ENCODE measurements around the gene SLC2A6. TPM values are rescaled to one million over a fixed set of nuclear protein-coding genes. Genes with fewer than 3 reads are reported as not detected.
"Not testable (repeated sequence)": the region's sequence is repeated elsewhere in the genome, so short reads cannot be mapped to it uniquely, and the experiment has no call there.

Gene SLC2A6
- total RNA-seq, 1 experiment from 2014 or later = 18.7 TPM

GRCh38 chr9:133452562-133452961 lies 26.3 kb downstream of the SLC2A6 start:
- Histone ChIP-seq H3K27me3 (ENCODE audit: insufficient read depth, low read length) (no peaks in the 10 kb centered on the region), H2AK5ac (ENCODE audit: insufficient read length, low read length) (no peak overlapping the region), H3K9me3 (ENCODE audit: control insufficient read depth, low read depth, low read length) (no peaks in the 10 kb centered on the region), H3K79me2 (ENCODE audit: insufficient read depth, low read length) (no peaks in the 10 kb centered on the region), H3K79me1 (ENCODE audit: insufficient read depth, low read depth, low read length, poor library complexity, severe bottlenecking) (no peaks in the 10 kb centered on the region), H3K23me2 (ENCODE audit: insufficient read length, low read depth, low read length, poor library complexity, severe bottlenecking) (no peaks in the 10 kb centered on the region), H4K20me1 (ENCODE audit: control insufficient read depth, insufficient read depth, insufficient read length) (no peaks in the 10 kb centered on the region), H3K4ac (ENCODE audit: low read depth, low read length) (no peak overlapping the region), H4K5ac (ENCODE audit: insufficient read length, low read depth, low read length) (no peak overlapping the region), H2BK12ac (ENCODE audit: insufficient read length, low read depth, low read length) (no peak overlapping the region), H2AFZ (ENCODE audit: low read length) (no peak overlapping the region), H3K9ac (ENCODE audit: extremely low read depth, insufficient read length, low read length) (no peak overlapping the region), H3K23ac (ENCODE audit: insufficient read length, low read depth, low read length) (no peak overlapping the region), H3K14ac (ENCODE audit: insufficient read depth, low read length) (no peak overlapping the region), H2BK120ac (ENCODE audit: low read depth, low read length, poor library complexity, severe bottlenecking) (no peak overlapping the region), H3K4me1 (ENCODE audit: insufficient read depth, low read length) (no peaks in the 10 kb centered on the region; the same call in 1 of the 2 replicates), H3K27ac (ENCODE audit: insufficient read length, low read depth, low read length) (no peak overlapping the region), H4K91ac (ENCODE audit: insufficient read length, low read depth, low read length) (no peak overlapping the region), H2BK20ac (ENCODE audit: low read depth, low read length, poor library complexity, severe bottlenecking) (no peak overlapping the region), H3K56ac (ENCODE audit: insufficient read length, low read depth, low read length) (no peak overlapping the region), H4K8ac (replicated peaks; ENCODE audit: insufficient read length, low read depth, low read length) (no peak overlapping the region), H2BK15ac (ENCODE audit: low read depth, low read length) (no peak overlapping the region), H2BK5ac (ENCODE audit: insufficient read length, low read length) (no peak overlapping the region), H3K18ac (ENCODE audit: insufficient read length, low read depth, low read length) (no peak overlapping the region), H3T11ph (ENCODE audit: low read length) (no peak overlapping the region), H3K4me2 (ENCODE audit: insufficient read depth, insufficient read length, low read length) (no peak overlapping the region)
- no CpG with 5 or more reads among the region's 7 CpGs for WGBS (ENCODE audit: extremely low coverage, insufficient read length, low lambda C conversion rate)
- no peak overlapping the region for H3K27ac Mint-ChIP-seq
- H3K4me1 Mint-ChIP-seq = peaks cover 2 to 6% of the 10 kb centered on the region in 2 experiments; a peak in 1 of 4 replicates
- H3K36me3 Mint-ChIP-seq (ENCODE audit: insufficient read depth in 1 of 3, low read depth in 3 of 3) = no peaks in the 10 kb centered on the region
- no peak for DNase-seq
- TF ChIP-seq CTCF (conservative IDR thresholded peaks at IDR 0.05) = no peak
- no peak overlapping the region for H3K4me3 Mint-ChIP-seq
- H3K27me3 Mint-ChIP-seq (ENCODE audit: low read depth) = peaks cover 1% of the 10 kb centered on the region
- no peaks in the 10 kb centered on the region for H3K9me3 Mint-ChIP-seq

- H3K4me1 Mint-ChIP-seq; H3K9ac ChIP-seq (ENCODE audit: extremely low read depth, insufficient read length, low read length); H2BK15ac ChIP-seq (ENCODE audit: low read depth, low read length); H3K79me2 ChIP-seq (ENCODE audit: insufficient read depth, low read length); H4K20me1 ChIP-seq (ENCODE audit: control insufficient read depth, insufficient read depth, insufficient read length); H4K91ac ChIP-seq (ENCODE audit: insufficient read length, low read depth, low read length); H2BK120ac ChIP-seq (ENCODE audit: low read depth, low read length, poor library complexity, severe bottlenecking); H3K9me3 ChIP-seq (ENCODE audit: control insufficient read depth, low read depth, low read length); DNase-seq; H3K27me3 Mint-ChIP-seq (ENCODE audit: low read depth); H2AK5ac ChIP-seq (ENCODE audit: insufficient read length, low read length); H3K27ac ChIP-seq (ENCODE audit: insufficient read length, low read depth, low read length); H3K79me1 ChIP-seq (ENCODE audit: insufficient read depth, low read depth, low read length, poor library complexity, severe bottlenecking); H4K5ac ChIP-seq (ENCODE audit: insufficient read length, low read depth, low read length); H3K4me3 Mint-ChIP-seq; H3K4me1 ChIP-seq (ENCODE audit: insufficient read depth, low read length); H2BK12ac ChIP-seq (ENCODE audit: insufficient read length, low read depth, low read length); H3K18ac ChIP-seq (ENCODE audit: insufficient read length, low read depth, low read length); H3K56ac ChIP-seq (ENCODE audit: insufficient read length, low read depth, low read length); H3K27me3 ChIP-seq (ENCODE audit: insufficient read depth, low read length); H3T11ph ChIP-seq (ENCODE audit: low read length); H3K23me2 ChIP-seq (ENCODE audit: insufficient read length, low read depth, low read length, poor library complexity, severe bottlenecking); H4K8ac ChIP-seq (replicated peaks; ENCODE audit: insufficient read length, low read depth, low read length); H3K27ac Mint-ChIP-seq; H2BK20ac ChIP-seq (ENCODE audit: low read depth, low read length, poor library complexity, severe bottlenecking); H2BK5ac ChIP-seq (ENCODE audit: insufficient read length, low read length); H3K23ac ChIP-seq (ENCODE audit: insufficient read length, low read depth, low read length); H3K36me3 Mint-ChIP-seq (ENCODE audit: insufficient read depth in 1 of 3, low read depth in 3 of 3); H3K4ac ChIP-seq (ENCODE audit: low read depth, low read length); H2AFZ ChIP-seq (ENCODE audit: low read length); H3K9me3 Mint-ChIP-seq; H3K4me2 ChIP-seq (ENCODE audit: insufficient read depth, insufficient read length, low read length); H3K14ac ChIP-seq (ENCODE audit: insufficient read depth, low read length): not testable (repeated sequence)
- WGBS (ENCODE audit: extremely low coverage, insufficient read length, low lambda C conversion rate) = no CpG with 5 or more reads among the region's 5 CpGs
These were observed 27.0 kb downstream of the SLC2A6 start for GRCh38 chr9:133451865-133452264.
